Measurements from ENCODE around the gene NPAS3.

- no peak for TF ChIP-seq EZH2 (IDR thresholded peaks at IDR 0.05)
- TF ChIP-seq CTCF (IDR thresholded peaks at IDR 0.05) = peak; percentile 65
- no peak for TF ChIP-seq EZH2phosphoT487 (IDR thresholded peaks at IDR 0.05)
These were observed 737.5 kb downstream of the NPAS3 start for GRCh38 chr14:33676135-33676566.
